H1 (cell line): ENCODE results near the gene RNF8. TPM values are rescaled to one million over a fixed set of nuclear protein-coding genes. Genes with fewer than 3 reads are reported as not detected.

Experiments used
- CTCF ChIA-PET: fragments of 300-600 bp; sonication (Branson Sonifier 250); formaldehyde crosslinking; loops from one replicate; lab custom pipeline; 2021; ENCODE audit not compliant: partially characterized antibody; lab: Charles Lee
- POLR2A ChIA-PET: fragments of 300-600 bp; sonication (Branson Sonifier 250); formaldehyde crosslinking; loops from one replicate; lab custom pipeline; 2021; ENCODE audit warnings: inconsistent platforms; ENCODE audit not compliant: partially characterized antibody; lab: Charles Lee
- DNase-seq, 2 experiments: peaks; one replicate each; pipeline versions ENCODE4 v3.0.0 to v3.0.0-alpha.2; 2010 to 2022; ENCODE audit warnings: low spot score in 2 of 2, low read depth in 1 of 2, mixed read lengths in 1 of 2
- FAIRE-seq: peaks from 2 replicates; lab custom pipeline; 2011; peaks lifted over from hg19 to GRCh38; lab: Jason Lieb, UNC
- H2AFZ ChIP-seq: 2 replicates; pipeline ENCODE4 v1.8.1; 2012; ENCODE audit warnings: low read length, inconsistent platforms
- H2AK5ac ChIP-seq: 2 replicates; pipeline ENCODE4 v1.6.1; 2013; ENCODE audit warnings: low read depth, low read length
- H2BK120ac ChIP-seq: replicated peaks from 2 replicates; pipeline ENCODE3; 2013; ENCODE audit warnings: low read depth, low read length, inconsistent platforms
- H2BK12ac ChIP-seq: 2 replicates; pipeline ENCODE4 v1.6.1; 2013; ENCODE audit warnings: low read depth, low read length
- H2BK15ac ChIP-seq: 2 replicates; pipeline ENCODE4 v1.6.1; 2013; ENCODE audit warnings: low read length
- H2BK20ac ChIP-seq: 2 replicates; pipeline ENCODE4 v1.6.1; 2013; ENCODE audit warnings: low read length
- H2BK5ac ChIP-seq: 2 replicates; pipeline ENCODE4 v1.6.1; 2013; ENCODE audit warnings: low read depth, low read length
- H3K14ac ChIP-seq: 2 replicates; pipeline ENCODE4 v1.6.1; 2013; ENCODE audit warnings: inconsistent platforms; ENCODE audit not compliant: insufficient read length
- H3K18ac ChIP-seq: 2 replicates; pipeline ENCODE4 v1.6.1; 2013; ENCODE audit warnings: low read length; ENCODE audit errors: extremely low read depth
- H3K23ac ChIP-seq: 2 replicates; pipeline ENCODE4 v1.6.1; 2013; ENCODE audit warnings: inconsistent platforms; ENCODE audit not compliant: insufficient read length
- H3K23me2 ChIP-seq: 2 replicates; pipeline ENCODE4 v1.6.1; 2013; ENCODE audit warnings: low read depth, low read length
- H3K27ac ChIP-seq: 2 replicates; pipeline ENCODE4 v1.6.1; 2011; ENCODE audit warnings: low read depth, low read length, inconsistent platforms
- H3K27me3 ChIP-seq, 4 experiments: replicated peaks in 1 of 4; 1 replicate in 1 of 4; 2 replicates in 3 of 4; pipeline versions ENCODE4 v1.6.1 to v1.8.1; 2011 to 2013; ENCODE audit warnings: low read length in 3 of 4, mild to moderate bottlenecking in 3 of 4, inconsistent platforms in 2 of 4, mixed read lengths in 2 of 4, moderate library complexity in 1 of 4; ENCODE audit not compliant: control insufficient read depth in 3 of 4, insufficient read depth in 3 of 4; ENCODE audit errors: extremely low read depth in 1 of 4
- H3K36me3 ChIP-seq, 4 experiments: 2 replicates each; pipeline versions ENCODE4 v1.6.1 to v1.8.1; 2011 to 2013; ENCODE audit warnings: mild to moderate bottlenecking in 4 of 4, low read length in 3 of 4, moderate library complexity in 2 of 4, control low read depth in 1 of 4, inconsistent platforms in 1 of 4; ENCODE audit not compliant: insufficient read depth in 4 of 4, control insufficient read depth in 2 of 4
- H3K4ac ChIP-seq: replicated peaks from 2 replicates; pipeline ENCODE3; 2013; ENCODE audit warnings: low read length, low read depth, mixed read lengths, inconsistent platforms; ENCODE audit not compliant: insufficient read length
- H3K4me1 ChIP-seq, 4 experiments: replicated peaks in 1 of 4; 1 replicate in 1 of 4; 2 replicates in 3 of 4; pipeline versions ENCODE4 v1.6.1 to v1.8.1; 2011 to 2013; ENCODE audit warnings: low read length in 3 of 4, inconsistent platforms in 2 of 4, mixed read lengths in 1 of 4; ENCODE audit not compliant: insufficient read depth in 4 of 4, control insufficient read depth in 3 of 4
- H3K4me2 ChIP-seq, 2 experiments: 2 replicates each; pipeline versions ENCODE4 v1.6.1 to v1.8.1; 2011 to 2013; ENCODE audit warnings: low read depth in 2 of 2, low read length in 2 of 2, control low read depth in 1 of 2, inconsistent platforms in 1 of 2, mild to moderate bottlenecking in 1 of 2; ENCODE audit not compliant: insufficient read depth in 1 of 2
- H3K4me3 ChIP-seq, 4 experiments: fragments of 200-600, 300-600 bp in 1 of 4; sonication (generic), shearing (Covaris generic), sonication (Bioruptor Twin) in 1 of 4; 2 replicates each; pipeline versions ENCODE4 v1.5.1 to v1.8.1; 2011 to 2016; ENCODE audit warnings: low read length in 4 of 4, low read depth in 3 of 4, control low read depth in 2 of 4, inconsistent platforms in 2 of 4, mild to moderate bottlenecking in 2 of 4, mixed read lengths in 1 of 4, moderate library complexity in 1 of 4; ENCODE audit not compliant: insufficient read depth in 2 of 4; ENCODE audit errors: extremely low read depth in 1 of 4
- H3K56ac ChIP-seq: replicated peaks from 2 replicates; pipeline ENCODE3; 2013; ENCODE audit warnings: low read depth, mild to moderate bottlenecking, mixed read lengths, low read length, inconsistent platforms; ENCODE audit not compliant: insufficient read length
- H3K79me1 ChIP-seq: 2 replicates; pipeline ENCODE4 v1.6.1; 2013; ENCODE audit warnings: low read depth, low read length, control low read depth
- H3K79me2 ChIP-seq, 2 experiments: 2 replicates each; pipeline versions ENCODE4 v1.6.1 to v1.8.1; 2012 to 2013; ENCODE audit warnings: low read length in 2 of 2, mild to moderate bottlenecking in 2 of 2, inconsistent platforms in 1 of 2; ENCODE audit not compliant: insufficient read depth in 2 of 2, control insufficient read depth in 1 of 2
- H3K9ac ChIP-seq, 4 experiments: replicated peaks in 1 of 4; 1 replicate in 1 of 4; 2 replicates in 3 of 4; pipeline versions ENCODE4 v1.6.1 to v1.8.1; 2011 to 2013; ENCODE audit warnings: low read depth in 3 of 4, low read length in 3 of 4, control low read depth in 2 of 4, mild to moderate bottlenecking in 2 of 4, moderate library complexity in 2 of 4, inconsistent platforms in 1 of 4; ENCODE audit errors: extremely low read depth in 1 of 4
- H3K9me3 ChIP-seq, 2 experiments: 2 replicates each; pipeline versions ENCODE4 v1.6.1 to v1.8.1; 2012 to 2013; ENCODE audit warnings: mild to moderate bottlenecking in 2 of 2, moderate library complexity in 2 of 2, control low read depth in 1 of 2, inconsistent platforms in 1 of 2, low read depth in 1 of 2, low read length in 1 of 2, mixed read lengths in 1 of 2; ENCODE audit not compliant: insufficient read depth in 2 of 2
- H4K20me1 ChIP-seq, 2 experiments: replicated peaks in 1 of 2; 2 replicates each; pipeline versions ENCODE3 to v1.8.1; 2011 to 2013; ENCODE audit warnings: inconsistent platforms in 2 of 2, low read length in 2 of 2, mild to moderate bottlenecking in 1 of 2; ENCODE audit not compliant: insufficient read depth in 2 of 2, control insufficient read depth in 1 of 2
- H4K5ac ChIP-seq: 2 replicates; pipeline ENCODE4 v1.6.1; 2013; ENCODE audit warnings: low read length, low read depth, mixed read lengths, inconsistent platforms; ENCODE audit not compliant: insufficient read length
- H4K8ac ChIP-seq: 2 replicates; pipeline ENCODE4 v1.8.0; 2013; ENCODE audit warnings: mild to moderate bottlenecking, moderate library complexity, low read length, inconsistent platforms; ENCODE audit not compliant: insufficient read depth; ENCODE audit errors: extremely low read depth
- H4K91ac ChIP-seq: replicated peaks from 2 replicates; pipeline ENCODE3; 2013; ENCODE audit warnings: low read length, mixed read lengths, inconsistent platforms; ENCODE audit not compliant: insufficient read length
- CEBPB ChIP-seq: IDR thresholded peaks from 2 replicates; pipeline ENCODE4 v1.6.1; 2012; ENCODE audit warnings: low read depth, low read length
- CREB1 ChIP-seq: IDR thresholded peaks from 2 replicates; pipeline ENCODE4 v1.6.1; 2012; ENCODE audit warnings: inconsistent platforms
- GABPA ChIP-seq: IDR thresholded peaks from 2 replicates; pipeline ENCODE4 v1.6.1; 2011; ENCODE audit warnings: mild to moderate bottlenecking, low read length, moderate library complexity, borderline replicate concordance; ENCODE audit not compliant: insufficient read depth
- GTF2F1 ChIP-seq: IDR thresholded peaks from 2 replicates; pipeline ENCODE4 v1.6.1; 2012; ENCODE audit warnings: low read depth, low read length, improper control_type of control experiment, borderline replicate concordance
- JUN ChIP-seq: IDR thresholded peaks from 2 replicates; pipeline ENCODE4 v1.6.1; 2011; ENCODE audit warnings: low read depth, mild to moderate bottlenecking, improper control_type of control experiment, low read length
- KDM4A ChIP-seq: IDR thresholded peaks from one replicate; pipeline ENCODE4 v1.7.1; 2012; ENCODE audit warnings: low read depth, mild to moderate bottlenecking, moderate library complexity, low read length, inconsistent platforms; ENCODE audit not compliant: severe bottlenecking
- NRF1 ChIP-seq: IDR thresholded peaks from 2 replicates; pipeline ENCODE4 v1.6.1; 2011; ENCODE audit warnings: mild to moderate bottlenecking, low read depth, low read length, improper control_type of control experiment
- POU5F1 ChIP-seq: IDR thresholded peaks from 2 replicates; pipeline ENCODE4 v1.6.1; 2011; ENCODE audit warnings: low read depth, mild to moderate bottlenecking, low read length, moderate library complexity
- RAD21 ChIP-seq, 2 experiments: IDR thresholded peaks in 1 of 2; conservative IDR thresholded peaks in 1 of 2; 2 replicates each; pipeline ENCODE4 v1.6.1; 2011; ENCODE audit warnings: low read depth in 2 of 2, low read length in 2 of 2, improper control_type of control experiment in 1 of 2, inconsistent platforms in 1 of 2, mild to moderate bottlenecking in 1 of 2, moderate library complexity in 1 of 2
- SAP30 ChIP-seq: fragments of 300-600 bp; sonication (generic); IDR thresholded peaks from 2 replicates; pipeline ENCODE4 v1.7.1; 2012; ENCODE audit warnings: low read length, moderate library complexity, mild to moderate bottlenecking, inconsistent platforms; ENCODE audit not compliant: insufficient read depth, insufficient replicate concordance
- SIX5 ChIP-seq: IDR thresholded peaks from 2 replicates; pipeline ENCODE4 v1.6.1; 2011; ENCODE audit warnings: mild to moderate bottlenecking, low read depth, low read length
- SUZ12 ChIP-seq: fragments of 200-600 bp; sonication (generic); IDR thresholded peaks from 2 replicates; pipeline ENCODE4 v1.6.1; 2012; ENCODE audit warnings: mild to moderate bottlenecking, inconsistent platforms, low read length, moderate library complexity, mixed read lengths
- YY1 ChIP-seq: IDR thresholded peaks from 2 replicates; pipeline ENCODE4 v1.6.1; 2011; ENCODE audit warnings: low read depth, mild to moderate bottlenecking, low read length
- WGBS, 2 experiments: shearing (Covaris generic) in 1 of 2; methylation state at CpG; one replicate each; pipeline versions ENCODE4 v1.1.6 to v1.1.7; 2013 to 2015; ENCODE audit warnings: low lambda C conversion rate in 2 of 2, mixed read lengths in 2 of 2, inconsistent platforms in 1 of 2, low coverage in 1 of 2, missing lambda C conversion rate in 1 of 2; ENCODE audit not compliant: insufficient replicate concordance in 2 of 2, insufficient coverage in 1 of 2, insufficient read length in 1 of 2; ENCODE audit errors: extremely low coverage in 1 of 2, missing lambda C conversion rate in 1 of 2; 5-methylcytosine and 5-hydroxymethylcytosine counted together
- polyA plus RNA-seq, 7 experiments: library from polyadenylated mRNA; depleted of rRNA in 3 of 7; stranded (reverse) in 5 of 7; unstranded in 2 of 7; fragments of >200 nt in 5 of 7; fragments of 200-250 nt in 2 of 7; gene quantifications; 1 replicate in 5 of 7; 2 replicates in 1 of 7; 4 replicates in 1 of 7; pipeline versions ENCODE4 v1.2.1 to v1.2.3, GENCODE V29; 2011 to 2013; ENCODE audit warnings: missing spikeins in 2 of 7, mixed read lengths in 2 of 7
- total RNA-seq: library from RNA; stranded (reverse); fragmentation: NEBNext Ultra II Directional; extraction: Animal tissue kit (Norgen Biotek cat#: 25700); gene quantifications from 2 replicates; pipeline ENCODE4 v1.2.1, GENCODE V29; 2021

Gene RNF8
- total and polyA plus RNA-seq, 2 of the 8 experiments (the other 6 are each of a cell fraction or from before 2014, with no cell fraction given) = 20.3 to 44.7 TPM

DNA sequence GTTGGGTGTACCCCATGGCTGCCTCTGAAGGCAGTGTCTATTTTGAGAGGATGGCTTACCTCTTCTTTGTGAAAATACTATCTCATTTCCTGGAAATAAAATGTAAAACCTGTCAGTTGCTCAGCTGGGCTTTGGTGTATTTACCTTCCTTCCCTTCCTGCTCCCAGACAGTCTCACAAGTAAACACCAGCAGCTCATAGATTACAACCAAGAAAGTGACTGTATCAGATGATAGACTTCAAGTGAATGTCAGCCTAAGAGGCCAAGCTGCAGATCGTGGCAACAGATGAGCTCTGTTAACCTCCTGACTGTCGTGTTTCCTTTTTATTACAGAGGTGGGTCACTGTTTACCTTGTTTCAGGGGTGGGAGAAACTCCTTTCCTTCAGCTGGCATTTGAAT lies 37.3 kb downstream of the RNF8 start:
- H3K9me3 ChIP-seq = no peaks in the 10 kb centered on the region
- no peak overlapping the region for H2BK5ac ChIP-seq
- 82% methylated on average over 2 of the region's 2 CpGs; no CpG with 5 or more reads in 1 of the 2 experiments for WGBS, 2 experiments
- CTCF ChIA-PET = interaction anchor here (1.4 to 1.6 kb wide), 2 partner anchors 9 to 10 kb away, joined by 3 read pairs; no protein-coding TSS in a partner anchor
- H2BK20ac ChIP-seq = no peak overlapping the region
- TF ChIP-seq GABPA (no peak), SUZ12 (no peak), NRF1 (no peak), RAD21 (IDR thresholded peaks at IDR 0.05 in 1 of 2, conservative IDR thresholded peaks at IDR 0.05 in 1 of 2; ENCODE audit: low read depth in 2 of 2, low read length in 2 of 2) (no peak), YY1 (no peak), SIX5 (no peak), CEBPB (no peak), KDM4A (no peak), CREB1 (no peak), POU5F1 (no peak), SAP30 (no peak), GTF2F1 (no peak), JUN (no peak)
- no peaks in the 10 kb centered on the region for H3K4me1 ChIP-seq
- H4K8ac ChIP-seq = no peak overlapping the region
- DNase-seq = no peak
- H2BK120ac ChIP-seq = no peak overlapping the region
- no peak overlapping the region for H2AK5ac ChIP-seq
- H3K36me3 ChIP-seq = peaks cover 6 to 38% (median 31%) of the 10 kb centered on the region in 4 experiments; a peak in 7 of 8 replicates
- H3K79me2 ChIP-seq = no peaks in the 10 kb centered on the region
- no peak overlapping the region for H2BK12ac ChIP-seq
- FAIRE-seq = no peak
- H2AFZ ChIP-seq = no peak overlapping the region
- no peak overlapping the region for H4K91ac ChIP-seq
- no peaks in the 10 kb centered on the region for H3K79me1 ChIP-seq
- H3K4ac ChIP-seq = no peak overlapping the region
- no peak overlapping the region for H3K56ac ChIP-seq
- no peak overlapping the region for H4K5ac ChIP-seq
- no peak overlapping the region for H3K27ac ChIP-seq
- no peaks in the 10 kb centered on the region for H3K27me3 ChIP-seq
- POLR2A ChIA-PET = interaction anchor here (0.9 kb wide), 1 partner anchor 9 kb away, joined by 3 read pairs; no protein-coding TSS in a partner anchor
- no peak overlapping the region for H3K9ac ChIP-seq
- H4K20me1 ChIP-seq = peaks cover 0 to 2% of the 10 kb centered on the region in 2 experiments
- no peak overlapping the region for H3K14ac ChIP-seq
- H3K23me2 ChIP-seq = no peaks in the 10 kb centered on the region; the same call in 1 of the 2 replicates
- H2BK15ac ChIP-seq = no peak overlapping the region
- no peak overlapping the region for H3K4me2 ChIP-seq
- no peak overlapping the region for H3K23ac ChIP-seq
- H3K18ac ChIP-seq = no peak overlapping the region
- H3K4me3 ChIP-seq = no peak overlapping the region
